ENCODE data around the gene N4BP3. TPM values are rescaled to one million over a fixed set of nuclear protein-coding genes. Genes with fewer than 3 reads are reported as not detected.

Gene N4BP3
- total RNA-seq, 1 donor from 2014 or later: 43.9 TPM

DNA sequence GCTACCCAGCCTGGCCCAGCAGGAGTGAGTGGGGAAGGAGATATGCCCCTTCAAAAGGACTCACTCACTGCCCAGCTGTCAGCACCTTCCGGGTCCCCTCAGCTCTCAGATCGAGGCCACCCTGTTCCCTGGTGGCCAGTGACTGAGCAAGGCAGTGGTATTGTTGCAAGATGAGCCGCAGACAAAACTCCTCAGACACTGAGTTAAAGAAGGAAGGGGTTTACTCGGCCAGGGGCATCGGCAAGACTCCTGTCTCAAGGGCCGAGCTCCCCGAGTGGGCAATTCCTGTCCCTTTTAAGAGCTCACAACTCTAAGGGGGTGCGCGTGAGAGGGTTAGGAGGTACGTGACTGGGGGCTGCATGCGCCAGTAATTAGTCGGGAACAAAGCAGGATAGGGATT lies 9.7 kb upstream of the N4BP3 start:
- no peak for DNase-seq

DNA sequence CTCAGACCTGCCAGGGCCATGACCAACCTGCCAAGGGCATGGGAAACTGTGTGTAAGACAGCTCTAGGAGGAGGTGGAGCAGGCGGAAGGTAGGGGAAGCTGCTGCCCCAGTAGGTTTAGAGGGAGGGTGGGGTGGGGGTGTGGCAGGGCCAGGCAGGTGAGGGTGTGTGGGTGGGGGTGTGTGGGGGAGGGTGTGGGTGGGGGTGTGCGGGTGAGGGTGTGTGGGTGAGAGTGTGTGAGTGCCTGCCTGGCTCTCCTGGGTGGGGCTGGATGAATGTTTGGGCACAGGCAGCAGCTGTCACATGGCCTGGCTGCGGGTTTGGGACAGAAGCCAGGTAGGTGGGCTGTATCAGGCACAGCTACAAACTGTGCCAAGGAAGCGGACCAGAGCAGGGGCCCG lies 8.8 kb upstream of the N4BP3 start:
- DNase-seq: no peak

DNA sequence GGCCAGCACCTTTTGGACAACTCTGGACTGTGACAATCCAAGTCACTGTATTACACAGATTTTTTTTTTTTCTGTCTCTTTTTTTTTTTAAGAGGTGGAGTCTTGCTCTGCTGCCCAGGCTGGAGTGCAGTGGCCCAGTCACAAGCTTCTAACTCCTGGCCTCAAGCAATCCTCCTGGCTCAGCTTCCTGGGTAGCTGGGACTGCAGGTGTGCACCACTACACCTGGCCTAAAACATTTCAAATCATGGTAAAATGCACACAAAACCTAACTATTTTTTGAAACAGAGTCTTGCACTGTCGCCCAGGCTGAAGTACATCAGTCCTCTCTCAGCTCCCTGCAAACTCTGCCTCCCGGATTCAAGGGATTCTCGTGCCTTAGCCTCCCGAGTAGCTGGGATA lies 7.2 kb upstream of the N4BP3 start:
- no peak for DNase-seq

DNA sequence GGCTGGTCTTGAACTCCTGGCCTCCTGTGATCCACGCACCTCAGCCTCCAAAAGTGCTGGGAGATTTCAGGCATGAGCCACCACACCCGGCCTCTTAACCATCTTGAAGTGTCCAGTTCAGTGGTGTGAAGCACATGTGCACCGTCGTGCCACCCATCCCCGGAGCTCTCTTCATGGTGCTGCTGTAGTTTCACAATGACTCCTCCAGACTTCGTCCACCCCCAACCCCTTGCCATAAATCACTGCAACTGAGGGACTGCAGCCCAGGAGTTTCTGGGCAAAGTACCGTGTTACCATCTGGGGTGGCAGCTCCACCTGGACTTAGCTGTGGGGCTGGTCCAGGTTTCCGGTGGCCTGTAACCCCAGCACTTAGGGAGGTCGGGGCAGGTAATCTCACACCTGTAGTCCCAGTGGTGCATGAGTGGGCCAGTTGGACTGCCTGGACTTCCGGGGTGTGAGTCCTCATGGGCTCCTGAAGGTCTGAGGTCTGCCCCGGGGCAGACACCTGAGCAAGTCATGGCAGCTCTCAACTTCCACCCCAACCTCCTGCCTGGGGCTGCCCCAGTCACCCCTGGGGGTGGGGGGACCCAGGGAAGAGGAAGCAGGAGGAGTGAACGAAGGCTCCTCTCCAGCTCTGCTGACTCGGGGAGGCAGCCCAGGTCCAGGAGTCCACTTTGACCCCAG lies 6.6 kb upstream of the N4BP3 start:
- no peak for DNase-seq

DNA sequence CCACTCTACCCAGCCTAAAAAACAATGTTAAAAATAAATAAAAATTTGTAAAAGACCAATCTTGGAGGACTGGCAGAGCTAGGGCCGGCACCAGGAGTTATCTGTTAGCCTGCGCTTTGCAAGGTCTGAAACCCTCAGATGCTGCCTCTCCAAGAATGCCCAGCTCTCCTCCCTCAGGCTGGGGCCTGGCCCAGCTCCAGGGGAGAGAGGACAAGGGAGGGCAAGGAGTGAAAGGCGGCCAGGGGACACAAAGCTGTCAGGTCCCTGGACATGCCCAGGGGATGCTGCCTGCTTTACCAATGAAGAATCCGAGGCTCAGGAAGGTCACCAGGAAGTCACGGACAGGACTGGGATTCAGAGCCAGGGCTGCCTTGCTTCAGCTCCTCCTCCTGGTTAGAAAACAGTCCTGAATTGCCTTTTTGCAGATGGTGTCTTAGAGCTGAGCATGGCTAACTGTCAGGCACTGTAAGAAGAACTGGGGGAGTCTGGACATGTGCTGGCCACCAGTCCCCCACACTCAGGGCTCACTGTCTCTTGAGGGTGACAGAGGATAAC lies 5.5 kb upstream of the N4BP3 start:
- no peak for DNase-seq

DNA sequence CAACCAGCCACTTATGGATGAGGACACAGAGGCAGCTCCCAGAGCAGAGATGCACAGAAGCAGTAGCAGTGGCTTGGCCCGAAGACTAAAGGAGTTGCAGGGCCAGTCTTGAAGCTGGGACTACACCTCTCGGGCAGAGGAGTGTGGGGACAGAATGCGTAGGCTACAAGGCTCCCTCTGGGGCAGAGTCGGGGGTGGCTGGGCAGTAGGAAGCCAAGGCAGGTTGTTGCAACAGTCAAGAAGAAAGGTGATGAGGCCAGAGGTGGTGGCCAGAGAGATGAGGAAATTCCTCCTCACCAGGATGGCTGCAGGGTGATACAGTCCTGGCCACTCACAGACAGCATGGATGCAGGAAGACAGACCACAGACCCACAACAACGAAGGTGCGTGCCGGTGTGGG lies 4.9 kb upstream of the N4BP3 start:
- no peak for DNase-seq

DNA sequence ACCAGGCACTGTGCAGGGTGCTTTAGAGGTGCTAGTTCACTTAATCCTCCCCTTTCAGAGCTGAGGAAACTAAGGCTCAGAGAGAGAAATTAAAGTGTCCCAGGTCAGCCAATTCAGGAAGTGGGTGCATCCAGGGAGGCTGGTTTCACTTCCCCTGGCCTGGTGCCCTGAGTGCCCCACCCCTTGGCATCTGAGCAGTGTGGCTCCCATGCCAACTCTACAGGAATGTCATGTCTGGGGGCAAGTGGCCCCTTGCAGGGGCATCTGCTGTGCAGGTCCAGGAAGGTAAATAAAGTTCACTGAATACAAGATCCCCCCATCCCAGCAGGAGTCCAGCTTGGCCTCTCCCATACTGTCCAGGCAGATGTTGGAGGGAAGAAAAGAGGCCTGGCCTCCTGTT lies 4.4 kb upstream of the N4BP3 start:
- no peak for DNase-seq

DNA sequence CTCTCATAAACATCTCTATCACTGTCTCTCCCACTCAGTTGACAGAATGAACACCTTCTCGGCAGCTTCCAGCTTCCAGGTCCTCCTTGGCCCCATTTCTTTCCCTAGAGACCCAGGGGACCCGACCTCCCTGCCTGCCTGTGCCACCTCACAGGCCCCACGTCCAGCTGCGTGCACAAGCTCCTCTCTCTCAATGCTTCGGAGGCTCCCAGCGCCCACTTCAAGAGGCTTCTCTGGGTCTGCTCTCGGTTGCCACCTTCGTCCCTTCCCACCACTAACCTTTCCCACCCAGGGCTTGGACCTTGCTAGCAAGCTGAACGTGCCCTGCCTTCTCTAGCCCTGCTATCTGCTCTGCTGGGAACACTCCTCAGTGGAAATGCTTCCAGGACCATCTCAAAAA lies 2.8 kb upstream of the N4BP3 start:
- no peak for DNase-seq

DNA sequence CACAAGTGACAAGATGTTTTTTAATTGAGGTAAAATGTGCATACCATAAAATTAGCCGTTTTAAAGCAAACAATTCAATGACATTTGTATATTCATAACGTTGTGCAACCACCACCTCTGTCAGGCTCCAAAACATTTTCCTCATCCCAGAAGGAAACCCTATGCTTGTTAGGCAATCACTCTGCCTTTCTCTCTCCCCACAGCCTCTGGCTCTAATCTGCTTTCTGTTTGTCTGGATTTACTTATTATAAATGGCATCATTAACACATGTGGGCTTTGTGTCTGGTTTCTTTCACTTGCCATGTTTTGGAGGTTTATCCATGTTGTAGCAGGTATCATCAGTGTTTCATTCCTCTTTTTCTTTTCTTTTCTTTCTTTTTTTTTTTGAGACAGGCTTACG lies 1.4 kb upstream of the N4BP3 start:
- DNase-seq: no peak

DNA sequence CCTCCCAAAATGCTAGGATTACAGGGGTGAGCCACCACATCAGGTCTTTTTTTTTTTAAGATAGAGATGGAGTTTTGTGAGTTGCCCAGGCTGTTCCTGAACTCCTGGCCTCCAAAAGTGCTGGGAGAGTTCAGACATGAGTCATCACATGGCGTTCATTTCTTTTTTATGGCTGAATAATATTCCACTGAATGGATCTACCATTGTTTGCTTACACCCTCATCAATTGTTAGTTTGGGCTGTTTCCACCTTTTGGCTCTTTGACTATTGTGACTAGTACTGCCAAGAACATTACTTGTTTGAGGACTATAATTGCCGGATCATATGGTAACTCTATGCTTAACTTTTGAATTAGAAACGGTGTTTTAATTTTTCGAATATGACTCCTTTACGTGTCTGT lies 787 bp upstream of the N4BP3 start:
- DNase-seq: no peak

DNA sequence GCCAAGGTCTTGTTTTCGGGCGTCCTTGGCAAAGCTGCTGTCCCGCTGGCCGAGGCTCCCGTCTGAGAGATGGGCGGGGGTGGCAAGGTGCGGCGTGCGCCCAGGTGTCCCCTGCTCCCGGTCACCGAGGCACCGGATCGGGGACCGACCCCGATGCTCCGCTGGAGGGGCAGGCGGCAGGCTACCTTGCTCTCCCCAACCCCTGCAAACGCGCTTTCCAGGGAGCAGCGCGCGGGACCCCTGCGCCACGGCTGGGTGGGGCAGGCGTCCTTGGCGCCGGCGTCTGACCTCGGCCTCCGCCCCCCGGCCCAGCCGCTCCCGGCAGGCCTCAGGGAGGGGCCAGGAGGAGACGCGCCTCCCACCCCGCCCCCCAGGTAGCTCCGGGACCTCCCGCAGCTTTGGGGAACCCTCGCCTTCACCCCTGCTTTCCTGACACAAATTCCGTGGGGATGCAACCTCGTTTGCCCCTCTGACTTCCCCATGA lies 551 bp downstream of the N4BP3 start:
- DNase-seq: no peak

DNA sequence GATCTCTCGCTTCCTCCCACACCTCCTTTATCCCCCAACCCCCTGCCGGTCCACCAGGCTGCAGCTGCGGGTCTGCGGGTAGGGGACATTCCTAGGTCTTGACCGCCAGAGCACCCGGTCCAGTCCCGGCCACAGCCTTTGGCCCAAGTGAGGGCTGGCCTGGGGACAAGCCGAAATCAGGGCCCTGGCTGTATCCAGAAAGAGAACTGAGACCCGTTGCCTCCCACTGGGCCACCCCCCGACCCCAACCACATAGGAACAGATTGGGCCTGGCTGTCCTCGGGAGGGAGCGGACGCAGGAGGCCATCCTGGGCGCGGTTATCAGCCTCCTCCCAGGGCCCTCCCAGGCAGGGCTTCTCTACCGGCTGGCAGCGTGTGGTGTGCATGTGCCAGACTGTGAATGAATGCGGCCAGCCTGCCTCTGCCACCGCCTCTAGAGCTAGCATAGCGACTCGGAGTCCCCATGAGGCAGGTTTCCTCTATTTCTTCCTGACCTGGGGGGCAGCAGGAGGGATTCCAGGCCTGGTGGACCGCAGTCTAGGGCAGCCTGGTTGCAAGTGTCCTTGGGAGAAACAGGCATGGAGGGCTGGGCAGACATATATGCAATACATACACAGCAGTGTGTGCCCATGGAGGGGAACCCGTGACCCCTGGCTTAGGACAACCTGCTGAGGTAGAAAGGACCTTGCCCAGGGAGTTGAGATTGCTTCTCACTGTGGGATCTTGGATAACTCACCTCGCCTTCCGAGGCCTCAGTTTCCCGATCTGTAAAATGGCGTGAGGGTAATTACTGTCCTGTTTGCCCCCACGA lies 1.2 kb downstream of the N4BP3 start:
- DNase-seq: peak; percentile 41

DNA sequence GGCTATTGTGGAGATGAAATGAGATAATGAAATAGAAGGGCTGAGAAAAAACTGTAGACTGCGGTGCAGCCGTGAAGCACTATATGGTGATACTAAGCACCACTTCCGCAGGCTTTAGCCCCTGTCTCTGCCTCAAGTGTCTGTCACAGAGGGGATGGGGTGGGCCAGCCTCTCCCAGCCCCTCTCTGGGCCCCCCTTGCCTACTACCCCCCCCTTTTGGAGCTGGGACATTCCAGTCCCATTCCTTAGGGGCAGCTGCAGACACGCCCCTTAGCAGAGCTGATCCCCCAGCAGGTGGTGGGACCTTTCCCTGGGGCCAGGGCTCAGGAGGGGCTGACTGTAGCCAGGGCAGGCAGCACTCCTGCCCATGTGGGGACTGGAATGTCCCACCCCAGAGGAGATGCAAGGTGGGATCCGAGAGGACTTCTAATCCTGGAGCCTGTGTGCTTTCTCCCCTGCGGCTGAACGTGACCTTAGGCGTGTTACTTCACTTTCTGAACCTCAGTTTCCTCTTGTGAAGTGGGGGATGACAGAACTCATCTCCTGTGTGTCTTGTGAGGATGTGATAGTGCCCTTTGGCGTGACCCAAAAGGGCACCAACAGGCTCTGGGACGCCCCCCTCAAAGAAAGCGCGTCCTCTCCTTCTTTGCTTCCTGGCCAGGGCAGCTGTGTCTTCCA lies 1.9 kb downstream of the N4BP3 start:
- DNase-seq: no peak

DNA sequence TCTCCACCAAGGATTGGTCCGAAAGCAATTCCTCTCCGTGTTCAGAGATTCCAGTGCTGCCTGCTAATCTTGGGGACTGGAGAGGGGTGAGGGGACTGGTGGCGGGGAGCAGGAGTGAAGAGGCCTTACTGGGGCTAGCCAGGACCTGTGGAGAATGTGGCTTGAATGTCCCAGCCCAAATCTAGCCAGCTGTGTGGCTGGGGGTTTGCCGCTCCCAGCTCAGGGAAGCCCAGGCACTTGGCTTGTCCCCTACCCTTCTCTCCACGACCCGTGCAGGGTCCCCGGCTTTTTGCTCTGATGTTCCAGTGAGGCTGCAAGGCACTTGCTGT lies 2.4 kb downstream of the N4BP3 start:
- DNase-seq: no peak

DNA sequence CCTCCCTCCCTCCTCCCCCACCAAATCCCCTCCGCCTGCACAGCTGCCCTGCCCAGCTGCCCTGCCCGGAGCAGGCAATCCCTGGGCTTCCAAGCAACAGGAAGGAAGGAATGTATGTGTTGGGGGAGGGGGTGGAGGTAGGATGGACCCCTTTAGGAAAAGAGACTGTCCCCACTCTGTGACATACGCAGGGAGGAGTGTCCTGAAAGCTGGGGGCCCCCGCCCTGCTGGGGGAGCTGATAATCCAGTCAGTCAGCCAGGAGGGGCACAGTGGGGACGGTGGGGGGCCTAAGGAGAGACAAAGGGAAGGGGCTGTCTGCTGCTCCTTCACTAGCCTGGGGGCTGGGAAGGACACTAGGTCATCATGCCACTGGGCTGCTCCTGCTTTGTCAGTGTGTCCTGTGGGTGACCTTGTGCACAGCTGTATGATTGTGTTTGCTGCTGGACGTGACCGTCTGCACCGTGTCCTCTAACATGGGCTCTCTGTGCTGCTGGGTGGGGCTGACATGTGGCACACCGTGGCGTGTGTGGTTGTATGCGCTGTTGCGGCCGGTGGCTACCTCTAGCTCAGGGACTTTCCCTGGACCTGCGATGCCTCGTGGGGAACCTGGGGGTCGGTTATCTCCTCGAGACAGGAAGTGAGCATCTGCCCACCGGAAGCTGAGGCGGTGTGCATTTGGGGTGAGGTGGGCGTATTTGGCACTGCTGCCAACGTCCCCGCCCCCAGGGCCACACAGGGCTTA lies 3.0 kb downstream of the N4BP3 start:
- peak; percentile 52 for DNase-seq

DNA sequence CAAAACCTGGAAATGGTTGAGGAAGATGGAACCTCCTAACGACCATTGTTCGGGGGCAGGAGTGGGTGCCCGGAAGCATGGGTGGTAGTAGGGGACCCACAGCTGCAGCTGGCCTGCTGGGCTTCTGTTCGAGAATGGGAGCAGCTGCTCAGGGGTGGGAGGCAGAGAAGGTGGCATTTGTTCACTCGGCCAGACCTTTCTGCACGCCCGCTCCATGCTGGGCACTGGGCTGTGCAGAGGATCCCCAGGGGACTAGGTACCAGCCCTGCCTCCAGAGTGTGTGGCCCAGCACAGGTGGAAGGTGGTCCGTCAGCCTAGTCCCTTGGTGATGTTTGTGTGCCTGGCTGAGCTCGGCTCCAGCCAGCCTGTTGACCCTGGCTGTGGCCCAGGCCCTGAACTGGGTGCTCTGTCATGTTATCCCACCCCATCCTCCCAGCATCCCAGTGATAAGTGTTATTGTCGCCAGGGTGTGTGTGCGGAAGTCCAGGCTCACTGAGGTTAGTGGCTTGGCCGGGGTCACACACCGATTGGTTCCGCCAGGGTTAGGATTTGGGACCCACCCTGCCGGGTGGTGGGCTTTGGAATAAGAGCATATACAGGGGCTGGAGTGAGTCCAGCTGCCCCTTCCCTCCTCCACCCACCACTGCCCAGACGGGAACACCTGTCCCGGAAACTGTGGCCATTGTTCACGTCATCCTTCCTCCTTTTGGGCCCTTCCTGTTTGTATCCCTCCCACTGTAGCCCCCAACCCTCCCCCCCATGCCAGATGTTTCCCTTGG lies 4.8 kb downstream of the N4BP3 start:
- DNase-seq: peak; percentile 84

DNA sequence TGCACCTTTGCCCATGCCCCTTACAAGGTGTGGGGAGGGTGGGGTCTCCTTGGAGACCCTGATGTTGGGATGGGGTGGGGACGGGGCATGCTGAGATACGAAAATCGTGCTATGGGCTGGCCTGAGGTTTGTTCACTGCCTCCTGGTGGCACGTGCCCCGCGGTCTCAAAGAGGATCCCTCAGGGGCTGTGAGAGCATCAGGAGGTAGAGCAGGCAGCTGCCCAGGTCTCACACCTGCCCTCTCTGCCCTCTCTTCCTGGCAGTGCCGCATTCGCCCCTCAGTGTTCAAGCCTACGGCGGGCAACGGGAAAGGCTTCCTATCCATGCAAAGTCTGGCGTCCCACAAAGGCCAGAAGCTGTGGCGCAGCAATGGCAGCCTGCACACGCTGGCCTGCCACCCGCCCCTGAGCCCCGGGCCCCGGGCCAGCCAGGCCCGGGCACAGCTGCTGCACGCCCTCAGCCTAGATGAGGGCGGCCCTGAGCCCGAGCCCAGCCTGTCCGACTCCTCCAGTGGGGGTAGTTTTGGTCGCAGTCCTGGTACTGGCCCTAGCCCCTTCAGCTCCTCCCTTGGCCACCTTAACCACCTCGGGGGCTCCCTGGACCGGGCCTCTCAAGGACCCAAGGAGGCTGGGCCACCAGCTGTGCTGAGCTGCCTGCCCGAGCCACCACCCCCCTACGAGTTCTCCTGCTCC lies 6.7 kb downstream of the N4BP3 start:
- DNase-seq: no peak

DNA sequence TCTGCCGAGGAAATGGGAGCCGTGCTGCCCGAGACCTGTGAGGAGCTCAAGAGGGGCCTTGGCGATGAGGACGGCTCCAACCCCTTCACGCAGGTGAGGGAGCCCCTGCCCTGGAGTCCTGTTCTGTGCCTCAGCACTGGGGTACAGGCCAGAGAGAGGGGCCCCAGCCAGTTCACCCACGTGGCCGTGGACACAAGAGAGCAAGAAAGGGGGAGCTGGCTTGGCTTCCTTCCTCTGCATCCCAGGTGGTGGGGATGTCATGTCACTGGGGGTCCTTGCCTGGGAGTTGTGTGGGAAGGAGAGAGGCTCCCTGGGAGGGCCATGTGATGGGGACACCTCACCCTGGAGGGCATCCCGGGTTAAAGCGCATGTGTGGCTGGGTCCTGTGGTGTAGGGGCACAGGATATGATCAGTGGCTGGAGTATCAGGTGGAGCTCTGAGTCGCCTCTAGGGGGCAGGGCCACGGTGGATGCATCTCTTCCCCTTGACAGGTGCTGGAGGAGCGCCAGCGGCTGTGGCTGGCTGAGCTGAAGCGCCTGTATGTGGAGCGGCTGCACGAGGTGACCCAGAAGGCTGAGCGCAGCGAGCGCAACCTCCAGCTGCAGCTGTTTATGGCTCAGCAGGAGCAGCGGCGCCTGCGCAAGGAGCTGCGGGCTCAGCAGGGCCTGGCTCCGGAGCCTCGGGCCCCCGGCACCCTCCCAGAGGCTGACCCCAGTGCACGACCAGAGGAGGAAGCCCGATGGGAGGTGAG lies 7.5 kb downstream of the N4BP3 start:
- peak; percentile 52 for DNase-seq

DNA sequence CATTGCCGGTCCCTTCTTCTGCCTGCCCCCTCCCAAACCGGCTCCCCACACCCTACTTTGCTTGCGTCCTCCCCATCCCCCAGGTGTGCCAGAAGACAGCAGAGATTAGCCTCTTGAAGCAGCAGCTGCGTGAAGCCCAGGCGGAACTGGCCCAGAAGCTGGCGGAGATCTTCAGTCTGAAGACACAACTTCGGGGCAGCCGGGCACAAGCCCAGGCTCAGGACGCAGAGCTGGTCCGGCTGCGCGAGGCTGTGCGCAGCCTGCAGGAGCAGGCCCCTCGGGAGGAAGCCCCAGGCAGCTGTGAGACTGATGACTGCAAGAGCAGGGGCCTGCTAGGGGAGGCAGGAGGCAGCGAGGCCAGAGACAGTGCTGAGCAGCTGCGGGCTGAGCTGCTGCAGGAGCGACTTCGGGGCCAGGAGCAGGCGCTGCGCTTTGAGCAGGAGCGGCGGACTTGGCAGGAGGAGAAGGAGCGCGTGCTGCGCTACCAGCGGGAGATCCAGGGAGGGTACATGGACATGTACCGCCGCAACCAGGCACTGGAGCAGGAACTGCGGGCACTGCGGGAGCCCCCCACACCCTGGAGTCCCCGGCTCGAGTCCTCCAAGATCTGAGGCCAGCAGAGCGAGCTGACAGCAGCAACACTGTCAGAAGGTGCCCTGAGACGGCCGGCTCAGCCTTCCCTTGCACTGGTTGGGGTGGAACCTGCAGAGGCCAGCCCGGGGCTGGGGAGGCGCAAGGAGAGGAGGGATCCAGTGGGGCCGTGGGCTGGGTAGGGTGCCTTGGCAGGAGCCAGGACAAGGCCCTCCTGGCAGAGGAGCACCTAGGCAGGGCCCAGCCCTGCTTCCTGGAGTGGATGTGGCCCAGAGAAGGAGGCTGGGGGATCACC lies 8.3 kb downstream of the N4BP3 start:
- no peak for DNase-seq

DNA sequence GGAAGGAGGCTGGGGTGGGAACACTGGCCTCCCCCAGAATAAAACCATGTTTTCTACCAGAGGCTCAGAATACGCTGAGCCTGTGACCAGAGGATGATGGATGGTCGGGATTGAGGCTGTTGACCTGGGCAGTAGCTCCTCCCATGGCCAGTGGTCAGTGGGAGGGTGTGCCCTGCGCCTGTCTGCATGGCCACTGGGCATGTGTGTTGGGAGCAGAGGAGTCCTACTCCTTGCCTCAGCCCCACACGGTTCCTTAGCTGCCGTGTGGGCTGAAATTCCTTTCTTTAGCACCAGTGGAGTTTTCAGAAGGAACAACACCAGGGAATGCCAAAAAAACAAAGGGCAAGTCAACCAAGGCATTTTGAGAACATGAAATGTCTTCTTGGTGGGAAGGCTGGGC lies 9.0 kb downstream of the N4BP3 start:
- no peak for DNase-seq
